Hematopoietic multipotent progenitor cell treated with erythropoietin and hydrocortisone succinate and interleukin-3 and kit ligand, for 8 days (in vitro differentiated cells): Measurements from ENCODE around the gene CACNA1D.
"Not testable (repeated sequence)": the region's sequence is repeated elsewhere in the genome, so short reads cannot be mapped to it uniquely, and the experiment has no call there.

Source experiments
- DNase-seq: peaks from one replicate; pipeline ENCODE4 v3.0.0-alpha.2; 2015

The CACNA1D gene

DNA sequence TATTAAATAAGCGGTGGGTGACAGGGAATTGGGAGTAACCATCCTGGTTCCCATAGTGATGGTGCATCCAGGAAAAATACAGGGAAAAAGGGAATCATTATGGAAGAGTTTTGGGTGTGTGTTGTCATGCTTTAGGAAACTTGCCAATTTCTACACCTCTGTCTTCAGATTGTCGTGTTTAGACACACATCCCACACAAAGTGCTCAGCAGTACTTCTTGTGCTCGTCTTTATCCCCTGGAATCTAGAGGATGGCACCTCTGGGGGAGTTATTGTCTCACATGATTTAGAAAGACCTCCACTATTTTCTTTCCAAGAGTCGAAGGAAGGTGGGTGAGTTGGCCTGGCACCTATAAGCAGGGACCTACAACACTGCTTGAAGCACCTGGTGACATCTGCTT is 35.8 kb downstream of the CACNA1D start:
- DNase-seq, result no peak

DNA sequence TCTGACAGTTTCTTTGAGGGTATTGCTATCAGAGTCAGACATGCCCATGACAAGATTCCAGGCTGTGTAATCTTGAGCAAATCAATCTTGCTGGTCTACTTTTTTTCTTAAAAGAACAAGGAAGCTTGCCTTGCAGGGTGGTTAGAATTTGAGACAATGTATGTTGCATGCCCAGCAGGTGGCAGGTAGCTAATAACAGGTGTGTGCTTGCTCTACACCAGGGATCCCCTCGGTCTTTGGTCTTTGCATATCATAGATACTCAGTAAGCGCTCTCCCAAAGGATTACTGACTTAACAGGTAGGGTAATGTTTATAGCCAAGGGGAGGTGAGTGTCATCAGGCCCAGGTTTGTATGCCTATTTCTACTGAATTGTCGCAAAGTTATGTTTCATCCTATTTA is 37.3 kb downstream of the CACNA1D start:
- no peak for DNase-seq

DNA sequence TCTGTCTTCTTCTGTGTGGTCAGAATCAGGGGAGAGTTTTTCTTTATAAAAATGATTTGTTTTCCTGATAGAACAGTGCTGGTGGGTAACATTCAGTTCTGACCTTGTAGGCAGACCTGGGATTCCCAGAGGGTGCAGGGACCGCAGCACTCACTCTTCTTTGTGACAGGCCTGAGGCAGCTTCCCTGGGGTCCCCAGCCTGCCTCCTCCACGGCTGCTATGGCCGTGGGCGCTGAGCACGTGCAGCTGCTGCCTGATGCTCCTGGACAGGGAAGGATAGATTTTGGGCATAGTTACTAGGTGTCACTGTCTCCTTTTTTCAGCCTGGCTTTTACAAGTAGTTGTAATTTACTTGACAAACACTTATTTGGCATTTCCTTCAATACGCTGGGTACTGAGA is 39.1 kb downstream of the CACNA1D start:
- DNase-seq, result no peak

DNA sequence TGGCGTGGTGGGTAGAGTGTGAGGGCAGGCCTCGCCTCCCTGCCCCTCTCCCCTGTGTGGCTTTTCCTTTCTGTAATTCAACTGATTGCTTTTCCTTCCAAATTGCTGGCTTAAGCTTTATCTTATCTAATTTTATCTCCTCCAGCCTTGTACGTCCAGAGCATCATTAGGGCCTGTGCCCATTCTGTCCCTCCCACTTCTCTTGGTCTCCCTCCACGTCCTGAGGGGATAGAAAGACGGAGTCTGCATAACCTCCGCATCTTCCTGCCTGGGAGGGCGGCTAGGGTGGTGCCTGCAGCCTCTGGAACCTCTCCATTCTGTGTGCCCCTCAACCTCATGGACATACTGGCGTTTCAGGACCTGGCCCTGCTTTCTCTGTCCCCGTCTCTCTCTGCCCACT is 39.8 kb downstream of the CACNA1D start:
- no peak for DNase-seq

DNA sequence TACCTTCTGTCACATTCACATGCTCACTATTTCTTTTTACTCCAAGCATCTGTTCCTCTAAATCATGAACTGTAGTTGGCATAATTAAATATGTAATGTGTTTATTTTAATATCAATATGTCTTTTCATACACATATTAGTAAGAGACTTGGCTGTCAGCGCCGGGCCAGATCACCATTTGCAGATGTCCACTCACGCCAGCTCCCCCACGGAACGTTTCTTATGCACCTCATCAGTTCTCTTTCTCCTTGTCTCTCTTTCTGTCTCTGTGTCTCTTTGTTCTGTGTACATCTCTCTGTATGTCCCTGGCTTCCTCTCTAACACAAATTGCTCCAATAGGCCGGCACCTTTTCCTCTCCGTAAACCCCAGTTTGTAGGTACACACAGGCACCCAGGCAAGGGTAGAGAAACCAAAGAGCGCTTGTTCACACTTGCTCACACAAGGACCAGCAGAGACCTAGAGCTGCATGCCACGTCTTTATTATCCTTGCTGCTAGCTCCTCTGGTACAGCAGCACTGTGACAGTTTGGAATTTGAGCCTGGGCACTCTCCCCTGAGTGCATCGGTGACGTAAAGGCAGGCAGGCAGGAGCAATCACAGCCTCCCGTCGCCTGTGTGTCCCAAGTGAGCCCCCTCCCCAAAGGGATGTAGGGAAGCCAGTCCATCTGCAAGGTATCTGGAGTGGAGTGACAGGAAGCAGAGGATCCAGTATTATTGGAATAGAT is 40.4 kb downstream of the CACNA1D start:
- DNase-seq, result no peak

DNA sequence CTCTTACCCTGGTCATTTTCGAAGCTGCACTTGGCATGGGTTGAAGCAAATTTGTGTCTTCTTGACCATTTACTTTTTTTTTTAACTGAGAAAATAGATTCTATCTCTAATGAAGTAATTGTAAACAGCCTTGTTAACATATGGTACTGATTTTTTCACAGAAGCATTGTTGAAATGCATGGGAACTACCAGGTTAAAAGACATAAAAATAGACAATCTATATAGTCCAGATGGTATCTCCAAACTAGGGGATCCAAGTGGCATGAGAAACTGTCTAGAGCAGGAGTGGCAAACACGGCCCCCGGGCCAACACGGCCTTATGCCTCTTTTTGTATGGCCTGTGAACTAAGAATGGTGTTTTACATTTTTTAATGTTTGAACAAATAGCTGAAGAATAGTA is 41.9 kb downstream of the CACNA1D start:
- DNase-seq, result no peak

DNA sequence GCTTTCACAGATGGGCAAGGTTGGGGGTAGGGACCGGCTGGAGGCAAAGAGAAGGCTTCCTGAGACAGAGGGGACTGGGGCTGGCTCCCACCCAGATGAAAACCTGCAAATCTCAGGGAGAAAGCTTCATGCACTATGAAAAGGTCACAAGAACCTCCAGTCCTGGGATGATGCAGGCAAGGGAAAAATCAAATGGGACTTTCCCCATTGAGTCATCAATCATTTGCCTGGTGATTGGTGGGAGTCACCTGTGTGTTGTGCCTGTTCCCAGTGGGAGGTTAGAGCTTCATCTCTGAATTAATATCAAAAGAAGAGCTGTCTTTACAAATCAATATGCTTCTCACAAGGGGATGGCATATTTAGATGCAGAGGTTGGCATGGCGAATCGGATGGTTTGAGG is 49.9 kb downstream of the CACNA1D start:
- no peak for DNase-seq

DNA sequence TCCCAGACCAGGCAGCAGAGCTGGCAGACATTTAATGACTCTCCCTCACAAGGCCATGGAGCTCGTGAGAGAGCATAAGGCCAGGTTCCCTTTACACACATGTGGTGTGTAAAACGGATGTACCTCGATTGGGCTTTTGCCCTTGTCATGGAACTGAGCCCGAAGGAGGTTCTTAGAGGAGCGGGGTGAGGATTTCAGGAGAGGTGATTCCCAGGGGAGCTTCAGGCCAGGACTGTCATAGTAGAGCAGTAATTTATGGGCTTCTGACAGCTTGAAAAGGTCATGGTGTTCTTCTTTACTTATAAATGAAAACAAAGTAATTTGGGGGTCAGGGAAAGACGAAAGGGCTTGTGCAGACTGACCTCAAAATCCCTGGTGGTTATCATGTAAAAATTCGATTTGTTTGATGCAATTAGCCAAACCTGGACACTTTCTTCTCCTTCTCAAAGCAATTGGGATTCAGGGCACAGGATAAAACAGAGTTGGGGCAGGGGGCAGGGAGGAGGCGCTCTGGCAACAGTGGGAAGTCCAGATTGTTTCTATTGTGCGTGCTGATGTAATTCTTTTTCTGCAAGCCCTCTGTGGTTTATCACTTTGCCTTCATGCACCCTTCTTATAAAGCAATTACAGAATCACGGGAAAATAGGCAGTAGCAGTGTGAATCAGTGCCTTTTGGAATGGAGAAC is 51.0 kb downstream of the CACNA1D start:
- DNase-seq, result no peak

DNA sequence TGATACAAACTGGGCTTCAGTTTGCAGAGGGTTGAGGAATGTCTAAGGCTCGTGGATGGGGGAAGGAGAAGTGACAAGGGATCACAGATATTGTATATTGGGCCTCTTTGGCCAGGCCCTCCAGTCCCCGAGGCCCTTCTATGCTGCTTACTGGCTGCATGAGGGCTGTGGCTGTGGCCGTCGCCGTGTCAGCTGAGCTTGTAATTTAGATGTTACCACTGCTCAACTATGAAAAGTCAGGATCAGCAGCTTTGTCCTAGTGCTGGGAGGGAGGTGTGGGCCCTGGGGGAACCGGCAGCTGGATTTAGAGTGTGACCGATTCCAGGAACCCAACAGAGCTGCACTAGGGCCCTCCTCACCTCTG is 51.6 kb downstream of the CACNA1D start:
- no peak for DNase-seq

DNA sequence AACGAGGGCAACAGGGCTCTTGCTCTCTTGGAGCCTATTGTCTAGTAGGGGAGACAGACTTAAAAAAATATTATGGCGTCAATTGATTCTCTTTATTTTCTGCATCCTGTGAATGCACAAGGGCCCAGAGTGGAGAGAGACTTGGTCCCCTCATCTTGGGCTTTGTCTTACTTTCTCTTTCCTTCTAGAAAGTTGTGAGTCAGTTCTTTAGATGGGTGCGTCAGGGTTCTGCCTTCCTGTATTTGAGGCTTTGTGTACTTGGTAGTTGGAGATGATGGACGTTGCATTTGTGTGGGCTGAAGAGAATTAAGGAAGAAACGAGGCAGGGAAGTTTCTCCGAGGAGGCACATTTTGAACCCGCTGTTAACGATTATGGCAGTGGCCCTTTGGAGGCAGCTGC is 52.9 kb downstream of the CACNA1D start:
- DNase-seq, result no peak

DNA sequence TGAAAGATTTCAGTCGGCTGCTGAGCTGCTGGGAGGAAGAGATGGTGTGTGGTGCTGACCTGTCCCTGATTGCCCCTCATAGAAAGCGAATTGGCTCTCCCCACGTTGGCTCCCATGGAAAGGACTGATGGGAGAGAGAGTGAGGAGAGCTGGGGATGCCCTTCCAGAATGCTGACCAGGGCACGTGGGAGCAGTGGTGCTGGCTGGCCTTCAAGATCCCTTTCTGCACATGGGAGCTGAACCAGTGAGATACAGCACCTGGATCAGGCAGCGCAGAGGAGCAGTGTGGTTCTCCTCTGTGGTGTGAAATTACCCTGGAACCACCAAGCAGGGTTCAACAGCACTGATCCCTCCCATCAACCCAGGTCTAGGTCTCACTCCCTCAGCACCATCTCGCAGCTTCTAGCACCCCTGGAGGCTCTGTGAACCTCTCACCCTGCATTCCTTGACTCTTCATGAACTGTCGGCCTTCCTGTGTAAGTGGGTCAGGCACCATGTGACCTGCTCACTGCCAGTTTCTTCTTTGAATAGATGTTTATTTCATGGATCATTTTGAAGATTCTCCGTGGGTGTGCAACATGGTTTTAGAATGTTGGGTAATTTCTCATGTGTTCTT is 55.7 kb downstream of the CACNA1D start:
- no peak for DNase-seq

DNA sequence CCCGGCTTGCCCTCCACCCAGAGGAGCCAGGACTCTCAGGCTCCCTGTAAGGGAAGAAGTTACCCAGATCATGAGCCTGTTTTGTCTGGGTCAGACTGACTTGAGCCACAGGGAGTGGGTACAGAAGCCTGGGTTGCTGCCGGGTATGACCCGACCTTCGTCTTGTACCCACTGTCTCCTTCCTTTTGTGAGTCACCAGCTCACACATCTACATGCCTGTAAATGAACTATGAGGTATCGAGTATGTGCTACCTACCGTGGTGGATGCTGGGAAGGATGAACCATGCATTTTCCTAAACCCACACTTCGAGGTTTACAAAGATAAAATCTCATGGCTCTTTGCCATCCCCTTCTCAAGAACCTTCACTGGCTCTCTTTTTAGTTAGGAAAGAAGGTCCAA is 56.9 kb downstream of the CACNA1D start:
- no peak for DNase-seq

DNA sequence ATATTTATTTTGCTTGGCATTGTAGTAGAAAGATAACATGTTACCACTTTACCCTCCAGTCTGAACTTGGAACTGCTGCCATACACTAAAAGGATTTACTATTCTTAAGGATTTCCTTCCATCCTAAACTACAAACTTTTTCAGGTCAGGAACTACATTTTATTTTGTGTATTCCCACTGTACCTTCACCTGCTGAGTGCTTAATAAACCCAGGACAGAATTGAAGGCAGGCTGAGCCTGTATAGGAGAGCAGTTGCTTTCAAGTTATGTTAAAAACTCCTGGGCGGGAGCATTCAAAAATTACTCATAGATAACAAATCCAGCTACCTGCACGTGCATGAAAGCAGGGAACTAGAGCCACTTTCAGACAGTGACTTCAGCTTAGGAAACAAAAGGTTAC is 58.3 kb downstream of the CACNA1D start:
- no peak for DNase-seq

DNA sequence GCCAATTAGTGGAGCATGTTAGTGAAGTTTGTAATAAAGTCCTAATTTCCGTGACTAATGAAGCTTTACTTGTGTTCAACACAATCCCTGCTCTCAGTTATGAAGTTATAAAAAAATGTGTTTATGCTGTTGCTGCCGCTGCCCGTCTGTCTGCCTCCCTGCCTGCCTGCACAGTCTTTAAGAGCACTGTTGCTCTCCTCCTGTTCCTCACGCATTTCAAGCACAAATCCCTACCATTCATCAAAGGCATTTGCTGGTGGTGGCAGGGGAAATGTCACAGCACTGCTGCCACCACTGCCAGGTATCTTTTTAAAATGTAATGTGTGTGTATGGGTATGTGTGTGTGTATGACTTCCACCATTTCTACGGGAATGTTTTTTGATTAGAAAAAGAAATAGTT is 58.8 kb downstream of the CACNA1D start:
- DNase-seq, result no peak

DNA sequence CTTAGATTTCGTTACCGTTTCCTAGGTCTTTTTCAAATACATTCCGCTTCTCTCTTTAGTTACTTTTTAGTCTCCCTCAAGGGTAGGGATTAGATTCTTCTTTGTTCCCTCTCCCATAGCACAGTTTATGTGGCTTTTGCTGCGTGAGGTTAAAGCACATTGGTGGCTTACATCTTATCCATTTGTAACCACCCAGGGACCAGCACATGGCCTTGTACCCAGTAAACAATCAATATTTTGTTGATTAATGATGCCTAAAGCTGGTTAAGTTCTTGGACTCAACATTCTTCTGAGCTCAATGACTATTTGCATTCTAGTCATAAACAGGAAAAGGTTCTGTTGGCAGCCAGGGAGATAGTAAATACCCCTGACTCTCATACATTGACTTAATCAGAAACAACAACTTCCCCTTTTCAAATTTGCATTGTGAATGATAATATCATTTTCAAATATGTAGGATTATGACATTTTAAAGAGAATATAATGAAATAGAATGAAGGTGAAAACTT is 60.2 kb downstream of the CACNA1D start:
- no peak for DNase-seq

DNA sequence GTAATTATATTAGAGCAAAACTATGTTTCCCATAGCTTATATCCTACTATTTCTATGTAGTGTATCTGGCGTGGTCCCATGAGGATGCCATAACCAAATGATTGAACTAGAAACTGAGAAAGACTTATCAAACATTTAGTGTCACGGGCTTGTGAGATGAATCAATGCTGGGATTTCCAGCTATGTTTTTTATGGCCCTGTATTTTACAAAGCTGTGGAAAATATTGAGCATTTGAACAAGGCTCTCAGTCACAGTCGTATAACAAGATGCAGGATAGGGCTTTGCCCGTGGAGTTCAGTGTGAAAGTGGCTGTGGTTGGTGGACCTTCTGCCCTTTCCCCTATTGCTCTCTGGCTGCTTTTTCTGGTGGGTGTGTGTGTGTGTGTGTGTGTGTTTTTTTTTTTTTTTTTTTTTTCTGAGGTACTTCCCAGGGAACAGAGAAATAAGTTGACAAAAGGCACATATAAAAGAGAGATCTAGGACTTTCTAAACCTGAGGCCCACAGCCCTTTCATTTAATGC is 60.7 kb downstream of the CACNA1D start:
- DNase-seq, result no peak

DNA sequence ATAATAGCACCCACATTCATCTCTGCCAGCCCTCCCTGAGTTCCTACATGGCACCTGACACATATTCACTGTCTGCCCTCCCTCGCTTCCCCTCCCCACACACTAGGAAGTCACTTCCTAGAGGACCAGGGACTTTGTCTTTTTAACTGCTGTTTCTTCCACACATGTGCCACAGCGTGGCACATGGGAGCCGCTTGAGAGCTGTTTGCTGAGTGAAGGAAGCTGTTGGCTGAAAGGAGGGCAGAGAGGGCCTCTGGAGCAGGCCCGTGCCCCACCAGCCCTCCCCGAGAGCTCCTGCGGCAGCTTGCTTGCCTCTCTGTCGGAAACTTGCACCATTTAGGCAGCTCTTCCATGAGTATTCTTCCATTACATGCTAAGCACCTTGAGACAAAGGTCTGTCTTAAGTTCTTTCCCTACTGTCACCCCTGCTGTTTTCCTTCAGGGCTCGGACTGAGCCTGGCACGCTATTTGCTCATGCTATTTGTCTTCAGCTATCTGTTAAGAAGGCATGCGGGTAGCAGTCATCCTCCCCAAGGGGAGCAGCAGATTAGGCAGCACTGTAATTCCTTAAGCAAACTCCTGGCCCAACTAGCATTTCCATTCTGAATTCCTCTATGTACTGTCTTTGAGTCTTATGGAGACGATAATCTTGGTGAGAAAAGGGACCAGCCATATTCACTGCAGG is 72.2 kb downstream of the CACNA1D start:
- DNase-seq, result no peak

DNA sequence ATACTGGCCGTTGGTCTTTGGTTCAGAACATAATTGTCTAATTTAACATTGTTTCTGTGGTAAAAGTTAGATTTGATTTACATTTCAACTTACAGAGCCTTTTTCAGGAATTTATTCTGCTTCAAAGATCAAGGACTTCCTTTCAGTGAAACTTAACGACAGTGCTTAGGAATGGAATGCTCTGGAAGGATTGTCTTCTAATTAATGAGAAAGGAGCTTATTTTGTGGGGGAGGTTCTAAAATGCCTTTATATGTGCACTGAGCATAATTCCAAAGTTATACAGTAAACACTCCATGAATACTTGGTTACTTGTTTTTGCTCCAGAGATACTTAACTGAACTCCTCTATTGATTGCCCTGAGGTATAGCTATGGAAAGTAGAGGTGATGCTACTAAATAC is 75.7 kb downstream of the CACNA1D start:
- DNase-seq, result no peak

DNA sequence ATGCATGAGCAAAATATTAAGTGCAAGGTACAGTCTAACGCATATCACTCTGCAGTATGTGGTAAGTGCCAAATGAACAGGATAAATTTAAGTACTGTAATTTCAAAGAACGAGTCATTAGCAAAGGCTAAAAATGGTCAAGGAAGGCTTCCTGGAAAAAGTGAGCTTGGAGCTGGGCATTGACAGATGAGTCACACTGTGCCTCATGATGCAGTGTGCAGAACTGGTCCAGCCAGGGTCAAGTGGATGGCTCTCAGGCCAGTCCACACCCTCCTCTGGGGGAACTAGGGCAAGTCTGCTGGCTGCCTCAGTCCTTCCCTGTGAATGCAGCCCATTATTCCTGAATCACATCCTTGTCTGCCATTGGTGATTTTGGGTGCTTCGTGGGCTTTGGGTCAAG is 76.3 kb downstream of the CACNA1D start:
- no peak for DNase-seq

DNA sequence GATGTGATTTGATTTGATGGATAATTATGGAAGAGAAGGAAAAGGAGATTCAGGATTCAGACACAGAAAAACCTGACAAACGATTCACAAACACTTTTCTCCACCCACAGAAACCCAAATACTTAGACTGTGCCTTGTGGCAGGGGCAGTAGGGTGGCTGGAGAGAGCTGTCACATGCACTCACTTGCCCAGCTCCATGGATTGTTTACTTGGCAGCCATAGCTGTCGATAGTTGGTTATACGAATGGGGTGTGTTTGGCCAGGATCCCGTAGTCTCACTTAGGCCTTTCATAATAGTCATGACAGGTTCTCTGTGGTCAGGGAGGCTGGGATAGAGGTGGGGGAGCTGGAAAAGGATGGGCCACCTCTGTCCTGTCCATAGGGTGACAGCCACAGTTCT is 76.9 kb downstream of the CACNA1D start:
- no peak for DNase-seq

DNA sequence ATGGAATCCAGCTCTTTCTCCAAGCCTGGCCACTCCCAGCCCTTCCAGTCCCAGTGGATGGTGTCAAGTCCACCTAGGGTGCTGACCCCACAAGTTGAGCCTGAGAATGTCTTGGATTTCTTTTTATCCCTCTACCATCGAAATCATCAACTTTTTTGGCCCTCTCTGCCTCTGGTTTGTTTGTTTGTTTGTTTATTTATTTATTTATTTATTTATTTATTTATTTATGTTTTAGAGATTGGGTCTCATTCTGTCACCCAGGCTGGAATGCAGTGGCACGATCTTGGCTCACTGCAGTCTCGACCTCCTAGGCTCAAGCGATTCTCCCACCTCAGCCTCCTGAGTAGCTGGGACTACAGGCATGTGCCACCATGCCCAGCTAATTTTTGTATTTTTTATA is 77.8 kb downstream of the CACNA1D start:
- not testable (repeated sequence) for DNase-seq

DNA sequence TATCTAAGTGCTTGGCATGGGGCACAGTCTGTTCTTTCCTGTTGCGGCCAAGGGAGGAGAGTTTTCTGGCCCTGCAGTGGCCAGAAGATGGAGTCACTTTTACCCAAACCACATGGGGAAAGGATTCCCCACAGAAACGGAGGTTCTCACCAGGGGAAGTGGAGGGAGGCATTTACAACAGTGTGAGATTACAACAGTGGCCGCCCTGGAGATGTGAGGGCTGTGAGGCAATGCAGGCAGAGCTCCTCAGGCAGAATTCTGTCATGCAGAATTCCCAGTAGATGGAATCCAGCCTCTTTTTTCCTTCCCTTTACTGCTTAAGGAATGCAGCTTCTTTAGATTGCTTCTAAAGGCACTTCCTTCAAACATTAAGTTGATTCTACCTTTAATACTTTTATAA is 83.1 kb downstream of the CACNA1D start:
- DNase-seq, result no peak

DNA sequence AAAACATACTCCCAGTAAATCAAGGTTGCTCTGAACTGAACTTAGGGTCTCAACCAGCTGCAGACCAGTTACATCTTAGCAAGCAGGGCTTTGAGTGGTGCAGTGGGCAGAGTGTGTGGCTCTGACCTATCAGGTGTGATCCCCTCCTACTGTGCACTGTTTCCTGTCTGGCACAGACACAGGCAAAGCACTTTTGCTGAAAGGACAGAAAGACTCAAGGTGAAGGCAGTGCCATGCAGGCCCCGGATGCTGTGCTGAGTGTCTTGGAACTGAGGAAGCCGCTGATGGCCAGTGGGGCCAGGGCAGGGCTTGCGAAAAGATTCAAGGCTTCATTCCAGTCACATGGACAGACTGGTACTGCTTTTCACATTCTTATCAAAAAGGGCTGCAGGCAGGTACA is 85.2 kb downstream of the CACNA1D start:
- no peak for DNase-seq

DNA sequence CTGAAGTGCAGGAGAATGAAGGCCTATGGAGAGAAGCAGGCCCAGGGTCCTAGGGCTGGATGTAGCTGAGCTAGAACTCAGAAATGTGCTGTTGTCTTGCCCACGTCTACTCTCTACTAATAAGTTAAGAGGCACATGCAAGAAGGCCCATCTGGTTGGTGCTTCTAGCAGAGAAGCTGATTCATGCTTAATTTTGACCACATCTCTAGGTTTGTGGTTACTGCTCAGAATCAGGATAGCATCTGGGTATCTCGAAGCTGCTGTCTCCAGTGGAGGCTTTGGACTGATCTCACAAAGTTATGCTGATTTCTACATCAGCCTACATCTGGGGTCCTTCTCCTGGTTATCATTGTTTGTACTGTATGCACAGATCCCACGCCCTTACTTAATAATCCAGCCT is 87.3 kb downstream of the CACNA1D start:
- DNase-seq, result peak; percentile 41
